ENCODE results near the gene ATG10. TPM values are rescaled to one million over a fixed set of nuclear protein-coding genes. Genes with fewer than 3 reads are reported as not detected.

Gene ATG10
- total and polyA plus RNA-seq, 2 of the 8 experiments (the other 6 are each of a cell fraction or from before 2014, with no cell fraction given), result 3.7 to 8.8 TPM

GRCh38 chr5:81980598-81981260 is 8.9 kb downstream of the ATG10 start:
- H3K4me2 ChIP-seq (ENCODE audit: insufficient read depth in 1 of 2, low read depth in 2 of 2, low read length in 2 of 2), result peak overlapping the region; percentile 44 to 55
- H2BK12ac ChIP-seq (ENCODE audit: low read depth, low read length), result peak overlapping the region; percentile 100
- H3K4ac ChIP-seq (replicated peaks; ENCODE audit: insufficient read length, low read depth, low read length), result peak overlapping the region; percentile 92
- no peaks in the 10 kb centered on the region for H3K79me1 ChIP-seq (ENCODE audit: low read depth, low read length)
- H2AK5ac ChIP-seq (ENCODE audit: low read depth, low read length), result peak overlapping the region; percentile 54; the same call in 1 of the 2 replicates
- no peaks in the 10 kb centered on the region for H3K79me2 ChIP-seq (ENCODE audit: control insufficient read depth in 1 of 2, insufficient read depth in 2 of 2, low read length in 2 of 2)
- CTCF ChIA-PET (ENCODE audit: partially characterized antibody), result interaction anchor here (0.7 to 1.4 kb wide), 4 partner anchors 14 to 474 kb away, joined by 3 read pairs; no protein-coding TSS in a partner anchor
- H2BK20ac ChIP-seq (ENCODE audit: low read length), result peak overlapping the region; percentile 80
- no peak overlapping the region for H3K23ac ChIP-seq (ENCODE audit: insufficient read length)
- H3K23me2 ChIP-seq (ENCODE audit: low read depth, low read length), result no peaks in the 10 kb centered on the region
- H3K56ac ChIP-seq (replicated peaks; ENCODE audit: insufficient read length, low read depth, low read length), result peak overlapping the region; percentile 62
- H3K27me3 ChIP-seq (replicated peaks in 1 of 4; ENCODE audit: control insufficient read depth in 3 of 4, extremely low read depth in 1 of 4, insufficient read depth in 3 of 4, low read length in 3 of 4), result no peaks in the 10 kb centered on the region
- H2BK15ac ChIP-seq (ENCODE audit: low read length), result peak overlapping the region; percentile 36; the same call in 1 of the 2 replicates
- 0 out of 2 replicates have a peak overlapping the region, but pooled peaks have one; percentile 18 for H2AFZ ChIP-seq (ENCODE audit: low read length)
- H3K14ac ChIP-seq (ENCODE audit: insufficient read length), result no peak overlapping the region
- DNase-seq (ENCODE audit: low read depth in 1 of 2, low spot score in 2 of 2) (no peak), FAIRE-seq (peak; percentile 19)
- H3K36me3 ChIP-seq (ENCODE audit: control insufficient read depth in 2 of 4, insufficient read depth in 4 of 4, low read length in 3 of 4), result peaks cover 0 to 18% (median 0%) of the 10 kb centered on the region in 4 experiments; a peak in 2 of 8 replicates
- H4K8ac ChIP-seq (ENCODE audit: extremely low read depth, insufficient read depth, low read length), result no peak overlapping the region
- peaks cover 5 to 10% (median 8%) of the 10 kb centered on the region in 4 experiments; a peak in 6 of 7 replicates for H3K4me1 ChIP-seq (replicated peaks in 1 of 4; ENCODE audit: control insufficient read depth in 3 of 4, insufficient read depth in 4 of 4, low read length in 3 of 4)
- TF ChIP-seq POLR2A (IDR thresholded peaks at IDR 0.05; ENCODE audit: control extremely low read depth in 1 of 2, low read depth in 2 of 2, low read length in 2 of 2) (0 out of 3 replicates have a peak, but pooled peaks of 1 of the 2 experiments have one; percentile 34), RFX5 (IDR thresholded peaks at IDR 0.05; ENCODE audit: borderline replicate concordance, low read depth, low read length) (peak; percentile 75), USF2 (IDR thresholded peaks at IDR 0.05; ENCODE audit: low read length) (no peak)
- H3K9ac ChIP-seq (replicated peaks in 1 of 4; ENCODE audit: extremely low read depth in 1 of 4, low read depth in 3 of 4, low read length in 3 of 4), result peak overlapping the region in 2 of 4 experiments; percentile 0 to 15; a peak in 3 of 7 replicates
- H2BK120ac ChIP-seq (replicated peaks; ENCODE audit: low read depth, low read length), result peak overlapping the region; percentile 92
- H2BK5ac ChIP-seq (ENCODE audit: low read depth, low read length), result peak overlapping the region; percentile 98
- no peaks in the 10 kb centered on the region for H4K20me1 ChIP-seq (replicated peaks in 1 of 2; ENCODE audit: control insufficient read depth in 1 of 2, insufficient read depth in 2 of 2, low read length in 2 of 2)
- H3K27ac ChIP-seq (ENCODE audit: low read depth, low read length), result peak overlapping the region; percentile 65; the same call in 1 of the 2 replicates
- H3K4me3 ChIP-seq (ENCODE audit: extremely low read depth in 1 of 4, insufficient read depth in 2 of 4, low read depth in 3 of 4, low read length in 4 of 4), result peak overlapping the region in 2 of 4 experiments; percentile 17 to 29; a peak in 1 of 8 replicates
- WGBS, 2 experiments (ENCODE audit: extremely low coverage in 1 of 2, insufficient coverage in 1 of 2, insufficient read length in 1 of 2, insufficient replicate concordance in 2 of 2, low coverage in 1 of 2, low lambda C conversion rate in 2 of 2, missing lambda C conversion rate in 1 of 2), result 35% methylated on average over 3 of the region's 3 CpGs; no CpG with 5 or more reads in 1 of the 2 experiments
- POLR2A ChIA-PET (ENCODE audit: partially characterized antibody), result interaction anchor here (0.5 to 1.7 kb wide), 7 partner anchors 9 to 156 kb away, joined by 3 to 12 read pairs (median 4); partner anchors contain the start of gene ATG10
- peak overlapping the region; percentile 63 for H3K18ac ChIP-seq (ENCODE audit: extremely low read depth, low read length)
- H4K5ac ChIP-seq (ENCODE audit: insufficient read length, low read depth, low read length), result peak overlapping the region; percentile 53
- peak overlapping the region; percentile 90 for H4K91ac ChIP-seq (replicated peaks; ENCODE audit: insufficient read length, low read length)
- H3K9me3 ChIP-seq (ENCODE audit: insufficient read depth in 2 of 2, low read depth in 1 of 2, low read length in 1 of 2), result peaks cover 0 to 13% of the 10 kb centered on the region in 2 experiments; a peak in 2 of 4 replicates

Data from H1 (cell line).